LNCAP (cell line): ENCODE data around the gene NTHL1.

ENCODE experiments used
- CTCF ChIP-seq: fragments of 450-650 bp; IDR thresholded peaks from 2 replicates; pipeline ENCODE4 v1.5.1; 2017; ENCODE audit warnings: mild to moderate bottlenecking

Gene NTHL1

DNA sequence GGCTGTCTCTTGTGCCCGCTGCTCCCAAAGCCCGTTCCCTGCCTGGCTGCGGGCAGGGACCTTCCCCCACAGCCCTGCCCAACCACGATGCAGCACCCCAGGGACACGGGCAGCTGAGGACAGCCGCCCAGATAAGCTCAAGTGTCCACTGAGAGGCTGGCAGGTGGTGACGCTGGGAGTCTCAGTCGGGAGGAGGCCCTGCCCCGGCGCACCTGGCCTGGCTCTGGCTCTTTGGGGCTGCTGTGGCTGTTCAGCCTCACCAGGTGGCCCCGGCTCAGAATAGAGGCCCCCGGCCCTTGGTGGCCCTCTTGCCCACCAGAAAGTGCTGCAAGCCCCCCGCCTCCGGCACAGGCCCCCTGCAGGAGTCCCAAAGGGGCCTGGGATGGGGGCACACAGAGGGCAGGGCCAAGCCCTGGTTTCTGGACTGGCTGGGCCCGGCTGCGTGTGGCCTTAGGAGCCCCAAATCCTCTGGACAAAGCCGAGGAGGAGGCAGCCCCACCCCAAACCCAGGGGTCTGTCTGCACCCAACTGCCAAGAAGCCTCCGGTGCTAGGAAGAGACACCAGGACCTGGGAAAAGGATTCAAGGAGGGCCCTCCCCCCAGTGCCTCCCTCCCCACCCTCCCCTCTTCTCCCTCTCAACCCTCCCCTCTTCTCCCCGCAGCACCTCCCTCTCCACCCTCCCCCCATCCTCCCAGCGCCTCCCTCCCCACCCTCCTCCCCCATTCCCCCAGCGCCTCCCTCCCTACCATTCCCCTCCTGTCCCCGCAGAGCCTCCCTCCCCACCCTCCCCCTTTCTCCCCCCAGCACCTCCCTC is 5.3 kb downstream of the NTHL1 start:
- no peak for TF ChIP-seq CTCF

DNA sequence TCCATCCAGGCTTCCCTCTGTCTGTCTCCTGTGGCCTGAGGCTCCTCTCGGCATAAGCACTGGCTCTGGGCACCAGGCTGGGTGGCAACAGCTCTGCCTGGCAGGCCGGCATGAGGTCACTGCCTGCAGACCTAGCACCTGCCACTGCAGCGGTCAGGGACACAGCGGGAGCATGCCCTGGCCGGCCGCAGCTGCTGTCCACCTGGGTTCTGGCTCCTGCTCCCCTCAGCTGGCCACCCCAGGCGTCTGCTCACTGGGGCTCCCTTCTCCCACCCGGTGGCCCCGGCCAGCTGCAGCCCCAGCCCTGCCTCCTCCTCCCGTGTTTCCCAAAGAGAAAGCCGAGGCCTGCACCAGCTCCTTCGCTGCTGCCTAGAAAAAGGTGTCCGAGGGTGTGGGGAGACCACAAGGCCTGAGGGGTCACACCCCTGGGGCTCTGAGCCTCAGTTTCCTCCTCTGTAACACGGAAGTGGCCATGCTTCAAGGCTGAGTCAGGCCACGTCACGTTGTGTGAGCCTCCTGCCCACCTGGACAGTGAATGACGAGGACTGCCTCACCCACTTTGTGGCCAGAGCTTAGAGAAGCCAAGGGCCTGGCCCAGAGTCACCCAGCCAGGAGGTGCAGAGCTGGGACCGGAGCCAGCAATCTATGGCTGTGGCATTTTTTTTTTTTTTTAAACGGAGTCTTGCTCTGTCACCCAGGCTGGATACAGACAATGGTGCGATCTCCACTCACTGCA is 6.7 kb downstream of the NTHL1 start:
- TF ChIP-seq CTCF = no peak

- no peak for TF ChIP-seq CTCF
Observed at GRCh38 chr16:2040041-2040786, 7.4 kb downstream of the NTHL1 start.

DNA sequence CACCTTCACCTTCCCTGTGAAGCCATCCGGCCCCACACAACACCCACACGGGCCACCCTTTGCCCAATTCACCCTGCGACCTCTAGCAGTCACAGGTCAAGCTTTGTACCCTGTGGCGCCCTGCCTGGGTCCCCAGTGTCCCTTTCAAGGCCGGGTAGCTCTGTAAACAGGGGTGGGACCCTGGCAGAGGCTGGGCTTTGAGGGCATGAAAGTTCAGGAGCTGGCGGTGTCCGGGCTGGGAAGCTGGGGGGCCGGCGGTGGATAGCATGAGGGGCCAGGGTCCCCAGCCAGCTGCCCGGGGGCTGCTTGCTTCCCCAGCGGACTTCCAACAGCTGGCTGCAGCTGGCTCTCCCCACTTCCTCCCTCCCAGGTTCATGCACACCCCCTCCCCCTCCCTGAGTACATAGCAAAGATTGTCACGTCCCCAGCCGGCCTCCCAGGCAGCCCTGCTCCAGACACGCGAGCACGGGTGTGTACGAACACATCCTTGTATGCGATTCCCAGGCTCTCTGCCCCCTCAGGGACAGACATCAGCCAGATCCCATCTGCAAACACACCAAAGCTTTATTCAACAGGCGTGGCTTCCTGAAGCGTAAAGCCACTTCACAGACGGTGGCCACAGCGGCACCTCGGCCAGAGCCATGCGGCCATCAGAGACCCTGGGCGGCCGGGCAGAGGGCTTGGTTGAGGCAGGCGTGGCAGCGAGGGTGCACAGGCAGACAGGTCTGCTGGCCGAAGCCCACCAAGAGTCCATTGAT is 8.2 kb downstream of the NTHL1 start:
- no peak for TF ChIP-seq CTCF

DNA sequence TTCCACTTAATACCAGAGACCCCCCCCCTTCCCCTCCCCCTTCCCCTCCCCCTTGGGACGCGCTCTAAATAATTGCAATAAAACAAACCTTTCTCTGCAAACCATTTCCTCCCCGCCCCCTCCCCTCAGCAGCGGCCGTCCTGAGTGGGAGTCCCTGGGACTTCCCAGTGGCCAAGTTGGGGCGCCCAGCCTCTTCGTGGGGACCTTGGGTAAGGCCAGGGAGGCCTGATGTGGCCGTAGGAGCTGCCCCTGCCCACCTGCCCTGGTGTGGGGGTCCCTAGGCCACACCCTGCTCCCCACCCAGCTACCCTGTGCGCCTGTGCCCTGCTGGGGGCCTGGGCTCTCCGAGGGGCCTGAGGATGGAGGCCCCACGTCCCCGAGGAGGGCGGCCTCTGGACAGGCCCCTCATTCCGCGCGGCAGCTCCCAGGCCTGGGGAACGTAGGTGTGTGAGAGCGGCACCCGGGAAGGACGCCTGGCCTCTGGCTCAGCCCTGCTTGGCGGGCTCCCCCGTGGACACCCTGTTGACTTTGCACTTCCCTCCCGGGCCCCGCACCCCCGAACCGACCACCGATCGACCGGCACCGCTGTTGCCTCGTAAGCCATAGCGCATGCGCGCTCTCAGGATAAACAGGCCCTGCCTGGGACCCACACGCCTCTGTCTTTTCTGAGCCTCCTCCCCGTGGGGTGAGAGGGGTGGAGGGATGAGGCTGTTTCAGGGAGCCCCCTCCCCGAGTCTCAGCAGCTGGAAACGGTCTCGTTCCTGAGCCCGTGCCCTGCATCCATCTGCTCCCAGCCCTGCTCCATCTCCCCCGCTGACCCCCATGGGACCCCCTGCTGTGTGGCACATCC is 9.0 kb downstream of the NTHL1 start:
- no peak for TF ChIP-seq CTCF

DNA sequence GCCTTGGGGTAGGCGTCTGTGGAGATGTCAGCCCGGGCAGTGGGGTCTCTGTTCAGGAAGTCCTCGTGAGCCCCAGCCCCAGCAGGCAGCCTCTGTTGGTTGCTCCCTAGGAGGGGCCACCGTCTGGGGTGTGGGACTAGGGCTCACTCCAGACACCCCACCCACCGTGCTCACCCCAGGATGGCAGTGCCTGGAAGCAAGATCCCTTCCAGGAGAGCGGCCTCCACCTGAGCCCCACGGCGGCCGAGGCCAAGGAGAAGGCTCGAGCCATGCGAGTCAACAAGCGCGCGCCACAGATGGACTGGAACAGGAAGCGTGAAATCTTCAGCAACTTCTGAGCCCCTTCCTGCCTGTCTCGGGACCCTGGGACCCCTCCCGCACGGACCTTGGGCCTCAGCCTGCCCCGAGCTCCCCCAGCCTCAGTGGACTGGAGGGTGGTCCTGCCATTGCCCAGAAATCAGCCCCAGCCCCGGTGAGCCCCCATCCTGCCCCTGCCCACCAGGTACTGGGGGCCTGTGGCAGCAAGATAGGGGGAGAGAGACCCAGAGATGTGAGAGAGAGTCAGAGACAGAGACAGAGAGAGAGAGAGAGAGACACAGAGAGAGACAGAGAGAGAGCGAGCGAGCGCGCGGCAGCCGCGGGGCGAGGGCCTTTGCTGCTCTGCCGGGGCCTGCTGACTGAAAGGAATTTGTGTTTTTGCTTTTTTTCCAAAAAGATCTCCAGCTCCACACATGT is 9.8 kb downstream of the NTHL1 start:
- TF ChIP-seq CTCF = no peak
